GM04504 (cell line): ENCODE data around the gene ITGA11.

ENCODE experiments used
- DNase-seq: peaks from one replicate; pipeline ENCODE4 v3.0.0-alpha.2; 2012; ENCODE audit warnings: low read depth

The ITGA11 gene

GRCh38 chr15:68352401-68353062, 79.4 kb downstream of the ITGA11 start:
- peak; percentile 93 for DNase-seq

GRCh38 chr15:68349151-68349550, 82.8 kb downstream of the ITGA11 start:
- DNase-seq: no peak

- DNase-seq: no peak
These were observed 83.4 kb downstream of the ITGA11 start for GRCh38 chr15:68348606-68349005.

GRCh38 chr15:68348081-68348480, 83.9 kb downstream of the ITGA11 start:
- DNase-seq: no peak

GRCh38 chr15:68347392-68347791, 84.6 kb downstream of the ITGA11 start:
- no peak for DNase-seq

- DNase-seq: no peak
These were observed 85.0 kb downstream of the ITGA11 start for GRCh38 chr15:68346979-68347378.

GRCh38 chr15:68345481-68345880, 86.5 kb downstream of the ITGA11 start:
- no peak for DNase-seq

- no peak for DNase-seq
These were observed 87.4 kb downstream of the ITGA11 start for GRCh38 chr15:68344600-68344999.

GRCh38 chr15:68343579-68344225, 88.3 kb downstream of the ITGA11 start:
- no peak for DNase-seq

GRCh38 chr15:68341760-68342725, 89.9 kb downstream of the ITGA11 start:
- DNase-seq: no peak

- no peak for DNase-seq
These were observed 91.0 kb downstream of the ITGA11 start for GRCh38 chr15:68340726-68341671.

- no peak for DNase-seq
These were observed 92.5 kb downstream of the ITGA11 start for GRCh38 chr15:68339481-68339880.

GRCh38 chr15:68337826-68338225, 94.1 kb downstream of the ITGA11 start:
- DNase-seq: no peak

- no peak for DNase-seq
These were observed 95.4 kb downstream of the ITGA11 start for GRCh38 chr15:68336516-68336915.

- no peak for DNase-seq
These were observed 96.3 kb downstream of the ITGA11 start for GRCh38 chr15:68335655-68336054.

GRCh38 chr15:68335251-68335650, 96.7 kb downstream of the ITGA11 start:
- DNase-seq: no peak

- peak; percentile 58 for DNase-seq
These were observed 97.3 kb downstream of the ITGA11 start for GRCh38 chr15:68334661-68335124.

- DNase-seq: no peak
These were observed 98.0 kb downstream of the ITGA11 start for GRCh38 chr15:68333775-68334470.

GRCh38 chr15:68332266-68332665, 99.7 kb downstream of the ITGA11 start:
- DNase-seq: no peak

- DNase-seq: no peak
These were observed 101.1 kb downstream of the ITGA11 start for GRCh38 chr15:68330901-68331300.

- no peak for DNase-seq
These were observed 101.5 kb downstream of the ITGA11 start for GRCh38 chr15:68330416-68330815.
